A673 (cell line): ENCODE measurements around the gene PRKACB. TPM values are rescaled to one million over a fixed set of nuclear protein-coding genes. Genes with fewer than 3 reads are reported as not detected.

Experiments
- BruUV-seq: library from RNA; stranded (reverse); fragments of 400-500 nt; replicated peaks from 2 replicates; lab custom pipeline; 2021; lab: Mats Ljungman, UMichigan
- CTCF ChIA-PET: fragments of 300-600 bp; sonication (Branson Sonifier 250); formaldehyde crosslinking; loops from one replicate; lab custom pipeline; 2022; ENCODE audit warnings: antibody characterized with exemption; lab: Charles Lee
- POLR2A ChIA-PET: fragments of 300-600 bp; sonication (Branson Sonifier 250); formaldehyde crosslinking; loops from one replicate; lab custom pipeline; 2022; ENCODE audit warnings: antibody characterized with exemption; ENCODE audit not compliant: low non-redundant PET; lab: Charles Lee
- DNase-seq: peaks from one replicate; pipeline ENCODE4 v3.0.0-alpha.2; 2015; ENCODE audit warnings: low spot score
- H3K27ac ChIP-seq: fragments of 200-600 bp; sonication (generic); 2 replicates; pipeline ENCODE4 v1.5.1; 2016; ENCODE audit warnings: mixed run types, low read depth, mild to moderate bottlenecking, mixed read lengths, antibody characterized with exemption, low read length; ENCODE audit not compliant: poor library complexity, severe bottlenecking
- H3K27me3 ChIP-seq: fragments of 200-600 bp; sonication (generic); replicated peaks from 2 replicates; pipeline ENCODE4 v1.6.1; 2017; ENCODE audit warnings: mixed run types, low read depth, mild to moderate bottlenecking, mixed read lengths, antibody characterized with exemption, low read length; ENCODE audit not compliant: insufficient read depth, poor library complexity
- H3K36me3 ChIP-seq: fragments of 200-600 bp; sonication (generic); 2 replicates; pipeline ENCODE4 v1.6.1; 2016; ENCODE audit warnings: mixed run types, mild to moderate bottlenecking, mixed read lengths, antibody characterized with exemption, low read length; ENCODE audit not compliant: insufficient read depth, poor library complexity, severe bottlenecking
- H3K4me1 ChIP-seq: fragments of 200-600 bp; sonication (generic); 2 replicates; pipeline ENCODE4 v1.6.1; 2017; ENCODE audit warnings: mixed run types, mild to moderate bottlenecking, mixed read lengths, antibody characterized with exemption, low read length; ENCODE audit not compliant: insufficient read depth, poor library complexity, severe bottlenecking
- H3K4me3 ChIP-seq: fragments of 200-600 bp; sonication (generic); 2 replicates; pipeline ENCODE4 v1.5.1; 2016; ENCODE audit warnings: low read depth, mixed run types, mild to moderate bottlenecking, mixed read lengths, low read length; ENCODE audit not compliant: poor library complexity, severe bottlenecking
- H3K9me3 ChIP-seq: fragments of 200-600 bp; sonication (generic); 2 replicates; pipeline ENCODE4 v1.6.1; 2016; ENCODE audit warnings: mixed run types, low read depth, mild to moderate bottlenecking, mixed read lengths, antibody characterized with exemption, low read length; ENCODE audit not compliant: poor library complexity, severe bottlenecking
- EZH2 ChIP-seq: fragments of 200-600 bp; sonication (generic); IDR thresholded peaks from 2 replicates; pipeline ENCODE4 v1.6.1; 2017; ENCODE audit warnings: borderline replicate concordance, low read depth, mild to moderate bottlenecking, mixed read lengths, antibody characterized with exemption, low read length; ENCODE audit not compliant: poor library complexity, severe bottlenecking
- intact Hi-C: fragments of 100-400 bp; cut with micrococcal nuclease; formaldehyde crosslinking; loops from one replicate; pipeline ENCODE4 v1.10.0; 2022; ENCODE audit not compliant: unreplicated experiment
- total RNA-seq: library from RNA; stranded (reverse); gene quantifications from 2 replicates; pipeline ENCODE4 v1.2.3, GENCODE V29; 2021
- TF ChIP-seq, protein P1 (sequence below): fragments of 300-800, 200-600 bp; sonication (generic); conservative IDR thresholded peaks from 2 replicates; pipeline ENCODE4 v1.5.1; 2017; ENCODE audit warnings: low read depth, mild to moderate bottlenecking, antibody characterized with exemption, low read length, moderate library complexity, mixed read lengths

The PRKACB gene
- total RNA-seq, 1 experiment from 2014 or later: 39.6 TPM

DNA sequence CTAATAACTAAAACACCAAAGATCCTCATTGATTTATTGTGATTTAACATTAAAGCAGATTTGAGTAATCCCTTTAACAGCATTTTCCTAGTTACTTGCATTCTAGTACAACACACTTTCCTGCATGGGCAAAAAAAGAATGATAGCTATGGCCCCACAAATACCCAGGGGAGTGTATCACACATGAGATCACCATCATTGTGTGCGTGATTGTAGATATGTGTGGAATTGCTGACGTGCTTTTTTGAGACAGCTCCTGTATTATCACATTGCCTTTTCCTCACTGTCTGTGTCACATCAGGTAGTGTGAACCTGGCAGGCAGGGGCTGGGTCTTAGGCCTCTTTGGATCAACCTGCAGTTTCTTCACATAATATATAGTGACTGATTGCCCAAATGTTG is 109.0 kb downstream of the PRKACB start:
- no TSS peak for BruUV-seq
- Histone ChIP-seq H3K4me1 (no peaks in the 10 kb centered on the region), H3K4me3 (no peak overlapping the region), H3K36me3 (no peaks in the 10 kb centered on the region), H3K27me3 (no peaks in the 10 kb centered on the region), H3K9me3 (no peaks in the 10 kb centered on the region), H3K27ac (no peak overlapping the region)
- ChIA-PET CTCF (no interaction called here), POLR2A (no interaction called here)
- no peak for DNase-seq
- TF ChIP-seq EZH2: no peak
- TF ChIP-seq, protein P1, sequence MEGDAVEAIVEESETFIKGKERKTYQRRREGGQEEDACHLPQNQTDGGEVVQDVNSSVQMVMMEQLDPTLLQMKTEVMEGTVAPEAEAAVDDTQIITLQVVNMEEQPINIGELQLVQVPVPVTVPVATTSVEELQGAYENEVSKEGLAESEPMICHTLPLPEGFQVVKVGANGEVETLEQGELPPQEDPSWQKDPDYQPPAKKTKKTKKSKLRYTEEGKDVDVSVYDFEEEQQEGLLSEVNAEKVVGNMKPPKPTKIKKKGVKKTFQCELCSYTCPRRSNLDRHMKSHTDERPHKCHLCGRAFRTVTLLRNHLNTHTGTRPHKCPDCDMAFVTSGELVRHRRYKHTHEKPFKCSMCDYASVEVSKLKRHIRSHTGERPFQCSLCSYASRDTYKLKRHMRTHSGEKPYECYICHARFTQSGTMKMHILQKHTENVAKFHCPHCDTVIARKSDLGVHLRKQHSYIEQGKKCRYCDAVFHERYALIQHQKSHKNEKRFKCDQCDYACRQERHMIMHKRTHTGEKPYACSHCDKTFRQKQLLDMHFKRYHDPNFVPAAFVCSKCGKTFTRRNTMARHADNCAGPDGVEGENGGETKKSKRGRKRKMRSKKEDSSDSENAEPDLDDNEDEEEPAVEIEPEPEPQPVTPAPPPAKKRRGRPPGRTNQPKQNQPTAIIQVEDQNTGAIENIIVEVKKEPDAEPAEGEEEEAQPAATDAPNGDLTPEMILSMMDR: no peak
- intact Hi-C loops: no loop called here

DNA sequence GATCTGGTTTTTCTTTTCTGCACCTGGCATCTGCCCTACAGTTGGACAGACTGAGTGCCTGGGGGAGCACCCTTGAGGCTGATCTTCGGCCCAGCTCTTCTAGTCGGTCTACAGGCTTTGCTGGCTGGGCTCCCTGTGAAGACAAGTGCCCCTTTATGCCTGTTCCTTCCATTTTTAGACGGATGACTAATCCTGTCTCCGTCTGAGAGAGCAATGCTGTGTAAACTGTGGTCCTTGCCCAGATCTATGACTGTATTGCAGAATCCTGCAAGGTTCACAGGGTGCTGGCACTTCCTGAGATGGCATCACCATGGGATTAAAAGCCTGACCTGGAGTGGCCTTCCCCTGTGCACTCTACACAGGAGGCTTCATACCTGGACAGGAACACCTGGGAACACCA is 109.8 kb downstream of the PRKACB start:
- POLR2A ChIA-PET: no interaction called here

DNA sequence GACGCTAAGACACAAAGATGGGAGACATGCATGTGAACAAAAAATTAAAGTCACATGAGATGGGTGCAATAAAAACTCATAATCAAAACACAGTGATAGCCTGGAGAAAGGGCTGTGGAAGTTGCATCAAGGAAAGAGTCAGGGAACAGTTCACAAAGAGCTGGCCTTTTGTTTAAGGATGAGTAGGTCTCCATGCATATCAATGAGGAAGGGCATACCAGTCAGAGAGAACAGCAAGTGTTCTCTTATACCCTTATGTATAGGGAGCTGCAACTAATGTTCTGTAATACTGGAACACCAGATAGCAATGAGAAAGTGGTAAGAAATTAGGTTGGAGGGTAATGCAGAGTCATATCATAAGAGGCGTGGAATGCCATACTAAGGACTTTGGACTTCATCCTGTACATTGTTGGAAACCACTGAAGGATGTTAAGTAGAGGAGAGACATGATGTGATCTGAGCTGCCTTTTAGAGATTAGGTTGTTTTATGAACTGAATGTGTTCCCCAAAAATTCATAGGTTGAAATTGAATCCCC is 110.7 kb downstream of the PRKACB start:
- Histone ChIP-seq H3K9me3 (no peaks in the 10 kb centered on the region), H3K4me1 (no peaks in the 10 kb centered on the region), H3K36me3 (no peaks in the 10 kb centered on the region), H3K4me3 (no peak overlapping the region), H3K27ac (no peak overlapping the region), H3K27me3 (no peaks in the 10 kb centered on the region)
- TF ChIP-seq EZH2: no peak
- TF ChIP-seq, protein P1: no peak
- intact Hi-C loops: no loop called here
- POLR2A ChIA-PET: no interaction called here
- CTCF ChIA-PET: no interaction called here
- BruUV-seq: no TSS peak
- DNase-seq: no peak

More for the DNA sequence above, 109.8 kb downstream of the PRKACB start:
- BruUV-seq: no TSS peak
- peak; percentile 27 for DNase-seq
- Histone ChIP-seq H3K27ac (no peak overlapping the region), H3K4me3 (no peak overlapping the region), H3K36me3 (no peaks in the 10 kb centered on the region), H3K9me3 (no peaks in the 10 kb centered on the region), H3K27me3 (no peaks in the 10 kb centered on the region), H3K4me1 (no peaks in the 10 kb centered on the region)
- intact Hi-C loops: no loop called here
- no peak for TF ChIP-seq EZH2
- TF ChIP-seq, protein P1: no peak
- CTCF ChIA-PET: no interaction called here
